ENCODE data around the gene PPBP. TPM values are rescaled to one million over a fixed set of nuclear protein-coding genes. Genes with fewer than 3 reads are reported as not detected.

The PPBP gene
- total RNA-seq, 1 experiment from 2014 or later, result not detected

DNA sequence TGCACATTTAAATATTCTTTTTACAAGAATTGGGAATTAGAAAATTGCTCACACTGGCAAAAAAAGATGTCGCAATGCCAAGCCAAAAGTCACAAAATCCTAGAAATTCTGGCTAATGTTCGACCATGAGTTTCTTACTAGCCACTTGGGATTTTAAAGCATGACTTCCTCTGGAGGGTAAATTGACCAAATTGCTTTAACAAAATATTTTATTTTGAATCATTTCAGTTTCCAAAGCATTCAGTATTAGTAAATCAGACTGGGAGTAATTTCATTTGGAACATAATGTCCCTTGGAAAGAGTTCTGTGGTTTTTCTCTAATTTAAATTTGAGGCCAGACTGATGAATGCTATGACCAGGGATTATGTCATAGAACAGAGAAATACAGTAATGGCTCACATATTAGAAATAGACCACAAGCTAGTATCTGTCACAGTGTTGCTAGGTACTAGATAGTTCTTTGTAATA is 18.1 kb upstream of the PPBP start:
- Histone ChIP-seq H2AFZ (ENCODE audit: low read length) (no peak overlapping the region), H4K20me1 (ENCODE audit: insufficient read depth, low read depth, low read length) (no peaks in the 10 kb centered on the region), H3K9ac (ENCODE audit: low read length) (no peak overlapping the region), H3K79me2 (ENCODE audit: low read length) (no peaks in the 10 kb centered on the region), H3K27me3 (ENCODE audit: low read length) (no peaks in the 10 kb centered on the region), H3K4me3 (ENCODE audit: low read length) (no peak overlapping the region), H3K4me2 (ENCODE audit: low read depth, low read length, poor library complexity, severe bottlenecking) (no peak overlapping the region), H3K9me2 (replicated peaks; ENCODE audit: insufficient read depth, low read length) (no peaks in the 10 kb centered on the region), H3K27ac (ENCODE audit: low read length) (no peak overlapping the region), H3K4me1 (ENCODE audit: low read length) (no peaks in the 10 kb centered on the region), H3K36me3 (ENCODE audit: insufficient read depth, low read length) (no peaks in the 10 kb centered on the region), H3K9me3 (ENCODE audit: low read length) (no peaks in the 10 kb centered on the region)
- no peak for DNase-seq

DNA sequence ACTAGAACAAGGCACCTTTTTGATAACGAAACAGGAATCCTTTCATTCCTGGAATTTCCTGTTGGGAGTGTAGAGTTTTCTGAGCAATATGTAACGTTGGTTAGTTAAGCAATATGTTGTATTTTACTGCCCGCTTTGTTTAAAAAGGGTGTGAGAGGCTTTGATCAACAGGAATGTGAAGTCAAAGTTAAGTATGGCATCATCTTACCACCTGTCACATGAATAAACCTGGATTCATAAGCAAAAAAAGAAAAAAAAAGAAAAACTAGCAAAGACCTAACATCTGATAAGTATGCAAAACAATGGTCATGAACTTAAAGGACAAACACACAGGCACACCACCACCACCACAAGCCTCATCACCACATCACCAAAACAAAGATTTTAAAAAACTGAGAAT is 17.5 kb upstream of the PPBP start:
- Histone ChIP-seq H3K79me2 (ENCODE audit: low read length) (no peaks in the 10 kb centered on the region), H4K20me1 (ENCODE audit: insufficient read depth, low read depth, low read length) (no peaks in the 10 kb centered on the region), H3K4me3 (ENCODE audit: low read length) (no peak overlapping the region), H3K4me1 (ENCODE audit: low read length) (no peaks in the 10 kb centered on the region), H3K36me3 (ENCODE audit: insufficient read depth, low read length) (no peaks in the 10 kb centered on the region), H3K27ac (ENCODE audit: low read length) (no peak overlapping the region), H2AFZ (ENCODE audit: low read length) (no peak overlapping the region), H3K4me2 (ENCODE audit: low read depth, low read length, poor library complexity, severe bottlenecking) (no peak overlapping the region), H3K27me3 (ENCODE audit: low read length) (no peaks in the 10 kb centered on the region), H3K9me3 (ENCODE audit: low read length) (no peaks in the 10 kb centered on the region), H3K9me2 (replicated peaks; ENCODE audit: insufficient read depth, low read length) (no peaks in the 10 kb centered on the region), H3K9ac (ENCODE audit: low read length) (no peak overlapping the region)
- DNase-seq, result no peak

DNA sequence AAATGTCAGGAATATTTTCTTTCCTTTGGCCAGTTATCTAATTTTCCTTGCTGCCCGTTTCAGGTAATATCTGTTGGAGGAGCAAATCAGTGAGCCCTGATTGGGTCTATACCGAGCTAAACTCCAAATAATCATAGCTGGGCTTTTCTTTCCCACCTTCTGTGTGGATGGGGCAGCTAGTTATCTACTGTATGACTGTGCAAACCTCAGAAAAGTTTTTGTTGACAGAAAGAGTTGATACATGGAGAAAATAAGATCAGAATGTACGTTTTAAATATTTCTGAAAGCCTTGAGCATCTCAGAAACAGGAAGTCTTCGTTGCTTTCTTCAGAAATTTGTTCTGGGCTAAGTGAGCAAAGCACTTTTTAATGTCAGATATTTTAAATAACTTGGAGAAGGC is 16.7 kb upstream of the PPBP start:
- Histone ChIP-seq H3K9me3 (ENCODE audit: low read length) (no peaks in the 10 kb centered on the region), H4K20me1 (ENCODE audit: insufficient read depth, low read depth, low read length) (no peaks in the 10 kb centered on the region), H3K79me2 (ENCODE audit: low read length) (no peaks in the 10 kb centered on the region), H3K4me1 (ENCODE audit: low read length) (no peaks in the 10 kb centered on the region), H3K36me3 (ENCODE audit: insufficient read depth, low read length) (no peaks in the 10 kb centered on the region), H3K27me3 (ENCODE audit: low read length) (no peaks in the 10 kb centered on the region), H3K27ac (ENCODE audit: low read length) (no peak overlapping the region), H2AFZ (ENCODE audit: low read length) (no peak overlapping the region; the same call in 1 of the 2 replicates), H3K9me2 (replicated peaks; ENCODE audit: insufficient read depth, low read length) (no peaks in the 10 kb centered on the region), H3K9ac (ENCODE audit: low read length) (no peak overlapping the region), H3K4me2 (ENCODE audit: low read depth, low read length, poor library complexity, severe bottlenecking) (no peak overlapping the region), H3K4me3 (ENCODE audit: low read length) (no peak overlapping the region)
- DNase-seq, result no peak

DNA sequence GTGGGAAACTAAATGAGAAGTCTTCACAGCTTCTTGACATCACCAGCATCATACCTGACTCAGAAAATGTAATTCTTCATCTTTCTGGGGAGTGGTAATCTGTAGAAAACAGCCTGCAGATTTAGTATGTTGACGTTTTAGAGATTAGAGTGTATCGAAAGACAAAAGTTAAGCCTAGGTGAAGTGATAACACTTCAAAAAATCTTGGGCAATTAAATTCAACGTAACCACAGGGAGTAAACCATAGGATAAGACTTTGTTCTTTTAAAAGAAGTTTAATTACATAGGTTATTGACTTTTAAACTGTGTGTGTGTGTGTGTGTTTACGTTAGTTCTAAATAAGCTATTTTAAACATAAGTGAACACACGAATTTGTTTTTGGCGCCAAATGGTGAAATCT is 12.3 kb upstream of the PPBP start:
- Histone ChIP-seq H3K27me3 (ENCODE audit: low read length) (no peaks in the 10 kb centered on the region), H3K9me3 (ENCODE audit: low read length) (no peaks in the 10 kb centered on the region), H3K4me2 (ENCODE audit: low read depth, low read length, poor library complexity, severe bottlenecking) (no peak overlapping the region), H3K4me3 (ENCODE audit: low read length) (no peak overlapping the region), H3K9me2 (replicated peaks; ENCODE audit: insufficient read depth, low read length) (no peaks in the 10 kb centered on the region), H3K27ac (ENCODE audit: low read length) (no peak overlapping the region), H3K4me1 (ENCODE audit: low read length) (no peaks in the 10 kb centered on the region), H3K9ac (ENCODE audit: low read length) (no peak overlapping the region), H3K79me2 (ENCODE audit: low read length) (no peaks in the 10 kb centered on the region), H3K36me3 (ENCODE audit: insufficient read depth, low read length) (no peaks in the 10 kb centered on the region), H2AFZ (ENCODE audit: low read length) (no peak overlapping the region), H4K20me1 (ENCODE audit: insufficient read depth, low read depth, low read length) (no peaks in the 10 kb centered on the region)
- DNase-seq, result no peak

- no peaks in the 10 kb centered on the region for H3K79me2 ChIP-seq (ENCODE audit: low read length)
Observed at GRCh38 chr4:73998040-73999011, 10.3 kb upstream of the PPBP start, which contains the start of gene CXCL5. TSS of gene CXCL5 (minus strand) at chr4:73998677. CDS start at chr4:73998581, 96 bp downstream.

DNA sequence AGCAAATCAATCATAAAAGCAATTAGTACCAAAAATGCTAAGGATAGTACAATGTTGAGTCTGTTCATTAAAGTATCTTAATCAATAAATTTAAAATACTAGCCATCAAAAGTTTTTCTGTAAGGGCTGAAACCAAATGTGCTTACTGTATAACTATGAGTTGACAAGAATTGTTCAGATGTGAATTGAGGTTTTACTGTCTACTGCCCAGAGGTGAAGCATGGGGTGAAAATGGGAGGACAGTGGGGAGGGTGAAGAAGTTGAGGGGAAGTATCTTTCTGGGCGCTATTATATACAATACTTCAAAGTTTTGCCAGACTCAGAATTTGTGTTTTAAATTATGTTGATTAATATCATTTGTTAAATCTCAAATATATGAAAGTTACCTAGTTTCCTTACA is 4.1 kb upstream of the PPBP start:
- no peak overlapping the region for H3K4me3 ChIP-seq (ENCODE audit: low read length)
- no peaks in the 10 kb centered on the region for H3K27me3 ChIP-seq (ENCODE audit: low read length)
- no peaks in the 10 kb centered on the region for H3K36me3 ChIP-seq (ENCODE audit: insufficient read depth, low read length)
- no peak overlapping the region for H2AFZ ChIP-seq (ENCODE audit: low read length)
- no peaks in the 10 kb centered on the region for H3K79me2 ChIP-seq (ENCODE audit: low read length)
- DNase-seq, result no peak
- H3K9ac ChIP-seq (ENCODE audit: low read length), result no peak overlapping the region
- no peaks in the 10 kb centered on the region for H3K9me2 ChIP-seq (replicated peaks; ENCODE audit: insufficient read depth, low read length)
- H4K20me1 ChIP-seq (ENCODE audit: insufficient read depth, low read depth, low read length), result no peaks in the 10 kb centered on the region
- H3K9me3 ChIP-seq (ENCODE audit: low read length), result no peaks in the 10 kb centered on the region
- H3K4me1 ChIP-seq (ENCODE audit: low read length), result no peaks in the 10 kb centered on the region
- no peak overlapping the region for H3K4me2 ChIP-seq (ENCODE audit: low read depth, low read length, poor library complexity, severe bottlenecking)
- no peak overlapping the region for H3K27ac ChIP-seq (ENCODE audit: low read length)

More at GRCh38 chr4:73998040-73999011, 10.3 kb upstream of the PPBP start, which contains the start of gene CXCL5:
- H3K36me3 ChIP-seq (ENCODE audit: insufficient read depth, low read length), result no peaks in the 10 kb centered on the region
- no peak within 1 kb of the TSS for H2AFZ ChIP-seq (ENCODE audit: low read length)
- H3K9ac ChIP-seq (ENCODE audit: low read length), result no peak within 1 kb of the TSS
- H4K20me1 ChIP-seq (ENCODE audit: insufficient read depth, low read depth, low read length), result no peaks in the 10 kb centered on the region
- H3K9me3 ChIP-seq (ENCODE audit: low read length), result no peaks in the 10 kb centered on the region
- no peaks in the 10 kb centered on the region for H3K9me2 ChIP-seq (replicated peaks; ENCODE audit: insufficient read depth, low read length)
- H3K4me3 ChIP-seq (ENCODE audit: low read length), result no peak within 1 kb of the TSS
- no peak within 1 kb of the TSS for H3K4me2 ChIP-seq (ENCODE audit: low read depth, low read length, poor library complexity, severe bottlenecking)
- no peak for DNase-seq
- H3K4me1 ChIP-seq (ENCODE audit: low read length), result no peaks in the 10 kb centered on the region
- no peaks in the 10 kb centered on the region for H3K27me3 ChIP-seq (ENCODE audit: low read length)
- no peak within 1 kb of the TSS for H3K27ac ChIP-seq (ENCODE audit: low read length)

DNA sequence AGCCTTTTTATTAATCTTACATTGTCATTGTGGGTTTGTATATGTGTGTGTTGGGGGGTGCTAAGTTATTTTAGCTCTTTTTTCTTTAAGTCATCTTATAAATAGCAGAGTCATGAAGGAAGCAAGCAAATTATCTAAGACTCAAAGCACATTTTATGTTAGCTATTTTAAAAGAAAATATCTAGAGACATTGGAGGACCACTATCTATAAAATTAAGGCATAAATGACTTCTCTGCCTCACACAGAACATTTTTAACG is 3.7 kb upstream of the PPBP start:
- no peaks in the 10 kb centered on the region for H3K27me3 ChIP-seq (ENCODE audit: low read length)
- H3K9me3 ChIP-seq (ENCODE audit: low read length), result no peaks in the 10 kb centered on the region
- no peaks in the 10 kb centered on the region for H3K9me2 ChIP-seq (replicated peaks; ENCODE audit: insufficient read depth, low read length)
- no peak overlapping the region for H3K4me2 ChIP-seq (ENCODE audit: low read depth, low read length, poor library complexity, severe bottlenecking)
- no peaks in the 10 kb centered on the region for H3K36me3 ChIP-seq (ENCODE audit: insufficient read depth, low read length)
- no peak overlapping the region for H3K9ac ChIP-seq (ENCODE audit: low read length)
- DNase-seq, result no peak
- no peaks in the 10 kb centered on the region for H3K79me2 ChIP-seq (ENCODE audit: low read length)
- no peak overlapping the region for H3K4me3 ChIP-seq (ENCODE audit: low read length)
- H4K20me1 ChIP-seq (ENCODE audit: insufficient read depth, low read depth, low read length), result no peaks in the 10 kb centered on the region
- no peak overlapping the region for H3K27ac ChIP-seq (ENCODE audit: low read length)
- no peaks in the 10 kb centered on the region for H3K4me1 ChIP-seq (ENCODE audit: low read length)
- H2AFZ ChIP-seq (ENCODE audit: low read length), result no peak overlapping the region

GRCh38 chr4:73990988-73991741 is 3.2 kb upstream of the PPBP start:
- no peak overlapping the region for H2AFZ ChIP-seq (ENCODE audit: low read length)
- no peaks in the 10 kb centered on the region for H3K27me3 ChIP-seq (ENCODE audit: low read length)
- H3K9me2 ChIP-seq (replicated peaks; ENCODE audit: insufficient read depth, low read length), result no peaks in the 10 kb centered on the region
- no peaks in the 10 kb centered on the region for H3K79me2 ChIP-seq (ENCODE audit: low read length)
- H3K4me1 ChIP-seq (ENCODE audit: low read length), result no peaks in the 10 kb centered on the region
- no peak overlapping the region for H3K4me2 ChIP-seq (ENCODE audit: low read depth, low read length, poor library complexity, severe bottlenecking)
- no peaks in the 10 kb centered on the region for H3K9me3 ChIP-seq (ENCODE audit: low read length)
- no peak for DNase-seq
- H3K9ac ChIP-seq (ENCODE audit: low read length), result no peak overlapping the region
- H4K20me1 ChIP-seq (ENCODE audit: insufficient read depth, low read depth, low read length), result no peaks in the 10 kb centered on the region
- H3K27ac ChIP-seq (ENCODE audit: low read length), result no peak overlapping the region
- no peaks in the 10 kb centered on the region for H3K36me3 ChIP-seq (ENCODE audit: insufficient read depth, low read length)
- no peak overlapping the region for H3K4me3 ChIP-seq (ENCODE audit: low read length)

Measured in Karpas-422 (cell line).